Thoracic aorta (tissue), 2 donors: Measurements from ENCODE around the gene ZNF385A. TPM values are rescaled to one million over a fixed set of nuclear protein-coding genes. Genes with fewer than 3 reads are reported as not detected.

Experiments
- ATAC-seq: fragments of 150-250 bp; one replicate; pipeline ENCODE4 v1.8.0; 2017; ENCODE audit warnings: low read depth; ENCODE audit not compliant: insufficient number of reproducible peaks, low FRiP score
- DNase-seq: peaks from one replicate; pipeline ENCODE4 v3.0.0-alpha.2; 2020; ENCODE audit warnings: low spot score
- H3K27ac ChIP-seq, 2 donors: fragments of 200-600 bp; sonication (generic); 1 replicate in 1 of 2; 2 replicates in 1 of 2; pipeline ENCODE4 v1.5.1; 2016; ENCODE audit warnings: mild to moderate bottlenecking in 2 of 2, moderate library complexity in 2 of 2
- H3K27me3 ChIP-seq: fragments of 200-600 bp; sonication (generic); replicated peaks from 2 replicates; pipeline ENCODE4 v1.6.0; 2016; ENCODE audit warnings: mild to moderate bottlenecking; ENCODE audit not compliant: insufficient read depth
- H3K36me3 ChIP-seq: fragments of 200-600 bp; sonication (generic); one replicate; pipeline ENCODE4 v1.5.1; 2016
- H3K4me1 ChIP-seq, 2 donors: fragments of 200-600 bp; sonication (generic); 1 replicate in 1 of 2; 2 replicates in 1 of 2; pipeline versions ENCODE4 v1.5.1 to v1.6.0; 2016; ENCODE audit warnings: low read depth in 2 of 2, mild to moderate bottlenecking in 1 of 2; ENCODE audit not compliant: control insufficient read depth in 1 of 2
- H3K4me3 ChIP-seq: fragments of 200-600 bp; sonication (generic); 2 replicates; pipeline ENCODE4 v1.5.1; 2016; ENCODE audit warnings: mild to moderate bottlenecking
- H3K9me3 ChIP-seq: fragments of 200-600 bp; sonication (generic); 2 replicates; pipeline ENCODE4 v1.5.1; 2016
- total RNA-seq, 2 donors: library from RNA; depleted of rRNA; stranded (reverse); fragments of >200 nt; gene quantifications; one replicate each; pipeline versions ENCODE4 v1.1.0 to v1.2.3, GENCODE V29; 2016
- TF ChIP-seq, protein P1 (sequence below): fragments of 200-600 bp; sonication (generic); IDR thresholded peaks from one replicate; pipeline ENCODE4 v1.5.1; 2019; ENCODE audit warnings: antibody characterized with exemption

ZNF385A gene
- total RNA-seq, 2 donors from 2014 or later, result 7.4 to 19.0 TPM

DNA sequence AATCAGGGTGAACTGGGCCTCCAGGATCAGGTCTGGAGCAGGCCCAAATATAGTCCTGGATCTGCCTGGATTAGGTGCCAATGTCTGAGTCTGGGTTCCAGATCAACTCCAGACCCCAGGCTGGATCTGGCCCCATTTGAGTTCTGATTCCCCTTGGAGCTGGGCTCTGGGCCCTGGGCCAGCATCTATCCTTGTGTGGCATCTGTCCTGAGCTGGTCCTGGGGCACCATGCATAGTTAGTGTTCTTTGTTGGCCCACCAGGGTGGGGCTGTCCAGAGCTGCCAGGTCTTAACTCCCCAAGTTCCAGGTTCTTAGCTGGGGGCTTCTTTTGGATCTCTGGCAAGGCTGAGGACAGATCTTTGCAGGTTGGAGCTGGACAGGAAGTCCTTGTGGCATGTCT lies 11.0 kb upstream of the ZNF385A start:
- Histone ChIP-seq H3K36me3 (peaks cover 63% of the 10 kb centered on the region), H3K4me1 (peaks cover 0 to 14% of the 10 kb centered on the region in 2 donors), H3K4me3 (no peak overlapping the region), H3K27me3 (no peaks in the 10 kb centered on the region), H3K9me3 (no peaks in the 10 kb centered on the region), H3K27ac (no peak overlapping the region)
- no peak for DNase-seq
- no peak for ATAC-seq
- TF ChIP-seq, protein P1, sequence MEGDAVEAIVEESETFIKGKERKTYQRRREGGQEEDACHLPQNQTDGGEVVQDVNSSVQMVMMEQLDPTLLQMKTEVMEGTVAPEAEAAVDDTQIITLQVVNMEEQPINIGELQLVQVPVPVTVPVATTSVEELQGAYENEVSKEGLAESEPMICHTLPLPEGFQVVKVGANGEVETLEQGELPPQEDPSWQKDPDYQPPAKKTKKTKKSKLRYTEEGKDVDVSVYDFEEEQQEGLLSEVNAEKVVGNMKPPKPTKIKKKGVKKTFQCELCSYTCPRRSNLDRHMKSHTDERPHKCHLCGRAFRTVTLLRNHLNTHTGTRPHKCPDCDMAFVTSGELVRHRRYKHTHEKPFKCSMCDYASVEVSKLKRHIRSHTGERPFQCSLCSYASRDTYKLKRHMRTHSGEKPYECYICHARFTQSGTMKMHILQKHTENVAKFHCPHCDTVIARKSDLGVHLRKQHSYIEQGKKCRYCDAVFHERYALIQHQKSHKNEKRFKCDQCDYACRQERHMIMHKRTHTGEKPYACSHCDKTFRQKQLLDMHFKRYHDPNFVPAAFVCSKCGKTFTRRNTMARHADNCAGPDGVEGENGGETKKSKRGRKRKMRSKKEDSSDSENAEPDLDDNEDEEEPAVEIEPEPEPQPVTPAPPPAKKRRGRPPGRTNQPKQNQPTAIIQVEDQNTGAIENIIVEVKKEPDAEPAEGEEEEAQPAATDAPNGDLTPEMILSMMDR, result no peak

DNA sequence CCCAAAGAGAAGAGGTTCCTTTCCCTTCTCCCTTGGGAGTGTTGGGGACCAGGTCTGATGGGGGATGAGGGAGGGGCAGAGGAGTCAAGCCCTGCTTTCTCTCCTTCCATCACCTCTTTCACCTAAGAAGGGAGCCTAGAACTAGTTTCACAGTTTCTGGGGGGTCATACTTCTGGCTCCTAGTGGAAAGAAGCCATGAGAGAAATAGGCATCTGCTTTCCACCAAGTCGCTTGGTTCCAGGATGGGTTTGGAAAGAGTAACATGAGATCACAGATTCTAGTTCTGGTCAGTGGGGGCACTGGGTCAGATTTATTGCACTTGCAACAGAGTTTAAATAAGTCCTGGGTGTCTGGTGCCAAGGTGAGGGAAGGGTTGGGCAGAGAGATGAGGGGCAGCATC lies 10.5 kb upstream of the ZNF385A start:
- no peak overlapping the region for H3K4me3 ChIP-seq
- H3K27me3 ChIP-seq, result no peaks in the 10 kb centered on the region
- no peaks in the 10 kb centered on the region for H3K9me3 ChIP-seq
- H3K27ac ChIP-seq, result peak overlapping the region in 1 of 2 donors; percentile 62
- TF ChIP-seq, protein P1, result no peak
- DNase-seq (no peak), ATAC-seq (no peak)
- H3K4me1 ChIP-seq, result peaks cover 0 to 14% of the 10 kb centered on the region in 2 donors
- peaks cover 58% of the 10 kb centered on the region for H3K36me3 ChIP-seq

DNA sequence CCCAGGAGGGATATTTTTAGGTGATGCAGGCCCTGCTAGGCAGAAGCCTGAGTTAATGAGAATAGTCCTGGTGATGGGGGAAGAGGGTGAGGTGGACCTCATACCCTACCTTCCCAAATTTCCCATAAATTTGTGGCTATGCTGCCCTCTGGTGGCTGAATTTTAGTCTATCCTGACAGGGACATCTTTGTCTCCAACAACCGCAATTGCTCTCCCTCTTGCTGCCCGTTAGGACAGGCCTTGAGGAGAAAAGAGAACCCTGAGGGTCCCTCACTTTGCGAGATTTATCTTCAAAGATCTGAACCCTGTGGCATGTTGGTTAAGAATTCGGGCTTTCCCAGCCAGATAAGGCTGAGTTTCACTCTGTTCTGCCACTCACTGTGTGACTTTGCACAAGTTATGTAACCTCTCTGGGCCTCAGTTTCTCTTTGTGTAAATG lies 9.8 kb upstream of the ZNF385A start:
- H3K9me3 ChIP-seq, result no peaks in the 10 kb centered on the region
- no peaks in the 10 kb centered on the region for H3K27me3 ChIP-seq
- H3K36me3 ChIP-seq, result peaks cover 51% of the 10 kb centered on the region
- TF ChIP-seq, protein P1, result peak; percentile 62
- no peak overlapping the region for H3K4me3 ChIP-seq
- ATAC-seq (no peak), DNase-seq (no peak)
- H3K27ac ChIP-seq, result no peak overlapping the region
- H3K4me1 ChIP-seq, result peaks cover 0 to 14% of the 10 kb centered on the region in 2 donors

DNA sequence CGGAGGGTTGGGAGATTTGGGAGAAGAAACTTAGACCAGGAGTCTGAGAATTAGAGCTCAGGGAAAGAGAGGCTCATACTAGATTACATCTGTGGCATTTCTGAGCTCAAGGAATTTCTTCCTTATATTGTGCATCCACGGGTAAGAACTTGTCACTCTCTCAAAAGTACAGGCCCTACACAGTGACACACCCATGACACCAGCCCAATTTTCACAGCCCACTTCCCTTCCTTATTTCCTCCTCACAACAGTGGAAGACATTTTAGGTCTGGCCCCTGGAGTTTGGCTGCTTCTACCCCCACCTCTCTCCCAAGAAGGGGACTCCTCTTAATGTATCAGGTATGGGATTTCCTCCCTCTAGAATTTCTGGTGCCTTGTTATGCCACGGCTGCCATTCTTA lies 9.2 kb upstream of the ZNF385A start:
- no peak for DNase-seq
- H3K36me3 ChIP-seq, result peaks cover 45% of the 10 kb centered on the region
- no peak for ATAC-seq
- TF ChIP-seq, protein P1, result no peak
- no peaks in the 10 kb centered on the region for H3K27me3 ChIP-seq
- no peak overlapping the region for H3K27ac ChIP-seq
- no peak overlapping the region for H3K4me3 ChIP-seq
- peaks cover 0 to 14% of the 10 kb centered on the region in 2 donors for H3K4me1 ChIP-seq
- H3K9me3 ChIP-seq, result no peaks in the 10 kb centered on the region

DNA sequence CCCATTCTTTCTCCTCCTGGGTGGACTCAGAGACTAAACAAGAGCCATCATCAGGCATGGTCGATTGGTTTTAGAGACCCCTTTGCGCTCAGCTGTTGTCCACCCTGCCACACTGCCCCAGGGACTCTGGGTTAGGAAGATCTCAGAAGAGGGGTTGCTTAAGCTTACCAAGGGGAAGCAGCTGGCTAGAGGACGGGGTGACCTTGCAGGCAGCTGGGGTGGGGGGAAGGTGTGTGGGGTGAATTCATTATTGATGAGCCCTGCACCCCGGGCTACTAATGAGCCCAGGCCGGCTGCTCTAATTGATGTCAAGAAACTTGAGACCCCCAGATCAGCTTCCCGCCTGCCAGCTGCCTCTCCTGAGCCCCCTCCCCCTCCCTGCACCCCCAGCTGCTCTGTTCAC lies 8.7 kb upstream of the ZNF385A start:
- TF ChIP-seq, protein P1, result no peak
- Histone ChIP-seq H3K4me1 (peaks cover 0 to 14% of the 10 kb centered on the region in 2 donors), H3K27me3 (no peaks in the 10 kb centered on the region), H3K27ac (no peak overlapping the region), H3K9me3 (no peaks in the 10 kb centered on the region), H3K36me3 (peaks cover 40% of the 10 kb centered on the region), H3K4me3 (no peak overlapping the region)
- ATAC-seq, result no peak
- DNase-seq, result no peak
